Peyer's patch (tissue), 4 donors: ENCODE results near the gene BACH2. TPM values are rescaled to one million over a fixed set of nuclear protein-coding genes. Genes with fewer than 3 reads are reported as not detected.

Experiments used
- DNase-seq, 3 donors: peaks; one replicate each; pipeline ENCODE4 v3.0.0-alpha.2; 2017 to 2019
- H3K27ac ChIP-seq, 4 donors: fragments of 200-600 bp; sonication (generic); one replicate each; pipeline ENCODE4 v1.5.1; 2016 to 2019
- H3K27me3 ChIP-seq, 2 donors: fragments of 200-600 bp; sonication (generic); one replicate each; pipeline ENCODE4 v1.5.1; 2019
- H3K36me3 ChIP-seq, 3 donors: fragments of 200-600 bp; sonication (generic); one replicate each; pipeline ENCODE4 v1.5.1; 2016 to 2019
- H3K4me1 ChIP-seq, 4 donors: fragments of 200-600 bp; sonication (generic); one replicate each; pipeline ENCODE4 v1.5.1; 2016 to 2019
- H3K4me3 ChIP-seq, 4 donors: fragments of 200-600 bp; sonication (generic); 1 replicate in 3 of 4; 2 replicates in 1 of 4; pipeline ENCODE4 v1.5.1; 2016 to 2019; ENCODE audit warnings: mild to moderate bottlenecking in 1 of 4
- H3K9me3 ChIP-seq, 4 donors: fragments of 200-600 bp; sonication (generic); one replicate each; pipeline ENCODE4 v1.5.1; 2016 to 2019; ENCODE audit warnings: mild to moderate bottlenecking in 1 of 4
- CTCF ChIP-seq, 6 experiments: fragments of 450-650 bp in 4 of 6; fragments of 200-600 bp in 2 of 6; sonication (generic) in 1 of 6; IDR thresholded peaks; one replicate each; pipeline ENCODE4 v1.5.1; 2017 to 2019; ENCODE audit warnings: antibody characterized with exemption in 6 of 6, mild to moderate bottlenecking in 3 of 6, moderate library complexity in 1 of 6
- POLR2A ChIP-seq, 2 donors: fragments of 450-650 bp; IDR thresholded peaks; one replicate each; pipeline ENCODE4 v1.5.1; 2017; ENCODE audit warnings: antibody characterized with exemption in 2 of 2, mild to moderate bottlenecking in 2 of 2, moderate library complexity in 2 of 2
- total RNA-seq, 4 donors: library from RNA; depleted of rRNA; stranded (reverse); fragments of >200 nt; gene quantifications; one replicate each; pipeline ENCODE4 v1.1.0, GENCODE V29; 2016

BACH2 gene
- total RNA-seq, 4 donors from 2014 or later: 0.18 to 26.4 (median 8.2) TPM

GRCh38 chr6:89989742-89990141, 306.9 kb downstream of the BACH2 start:
- no peak for TF ChIP-seq POLR2A (IDR thresholded peaks at IDR 0.05)
- TF ChIP-seq CTCF (IDR thresholded peaks at IDR 0.05): no peak
- Histone ChIP-seq H3K36me3 (no peaks in the 10 kb centered on the region), H3K9me3 (no peaks in the 10 kb centered on the region), H3K27me3 (no peaks in the 10 kb centered on the region), H3K27ac (no peak overlapping the region), H3K4me1 (no peaks in the 10 kb centered on the region), H3K4me3 (no peak overlapping the region)
- DNase-seq: no peak

DNA sequence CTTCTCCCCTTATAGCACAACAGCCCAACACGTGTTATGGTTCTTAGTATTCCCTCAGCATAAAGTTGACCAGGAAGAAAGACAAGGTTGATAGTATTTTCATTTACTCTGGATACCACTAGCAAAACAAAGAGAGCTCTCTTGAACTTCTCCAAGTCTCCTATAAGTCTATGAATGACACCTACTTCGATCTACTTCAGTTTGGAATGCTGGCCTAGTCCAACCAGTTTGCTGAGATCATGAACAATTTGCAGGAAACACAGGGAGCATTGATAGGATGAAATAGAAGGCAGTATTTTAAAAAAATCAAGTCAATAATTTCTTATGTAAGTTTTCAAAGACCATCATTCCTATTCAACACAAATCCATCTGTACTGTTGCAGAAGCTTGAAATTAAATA, 308.8 kb downstream of the BACH2 start:
- Histone ChIP-seq H3K4me1 (no peaks in the 10 kb centered on the region), H3K27me3 (no peaks in the 10 kb centered on the region), H3K9me3 (no peaks in the 10 kb centered on the region), H3K36me3 (no peaks in the 10 kb centered on the region), H3K27ac (no peak overlapping the region), H3K4me3 (no peak overlapping the region)
- DNase-seq: no peak
- TF ChIP-seq POLR2A (IDR thresholded peaks at IDR 0.05): no peak
- no peak for TF ChIP-seq CTCF (IDR thresholded peaks at IDR 0.05)

DNA sequence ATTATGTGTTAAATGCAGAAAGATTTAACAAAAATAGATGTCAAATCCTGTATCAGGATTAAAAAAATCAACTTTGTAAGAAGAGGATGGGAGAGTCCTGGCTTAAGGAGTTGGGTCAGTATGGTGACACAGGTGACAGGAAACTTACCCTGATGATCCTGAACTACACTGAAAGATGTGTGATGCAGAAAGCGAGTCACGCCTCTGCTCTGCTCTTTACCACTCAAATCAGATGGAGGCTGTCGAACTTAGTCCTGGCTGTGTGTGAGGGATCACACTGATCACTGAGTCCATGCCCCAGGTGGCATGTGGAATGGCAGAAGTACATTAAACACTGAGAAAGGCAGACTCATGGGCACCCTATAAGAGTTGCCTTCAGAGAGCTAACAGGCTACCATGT, 309.5 kb downstream of the BACH2 start:
- H3K27me3 ChIP-seq: no peaks in the 10 kb centered on the region
- no peak overlapping the region for H3K4me3 ChIP-seq
- H3K27ac ChIP-seq: no peak overlapping the region
- no peaks in the 10 kb centered on the region for H3K36me3 ChIP-seq
- TF ChIP-seq POLR2A (IDR thresholded peaks at IDR 0.05): no peak
- TF ChIP-seq CTCF (IDR thresholded peaks at IDR 0.05): no peak
- H3K9me3 ChIP-seq: no peaks in the 10 kb centered on the region
- H3K4me1 ChIP-seq: no peaks in the 10 kb centered on the region
- DNase-seq: no peak

DNA sequence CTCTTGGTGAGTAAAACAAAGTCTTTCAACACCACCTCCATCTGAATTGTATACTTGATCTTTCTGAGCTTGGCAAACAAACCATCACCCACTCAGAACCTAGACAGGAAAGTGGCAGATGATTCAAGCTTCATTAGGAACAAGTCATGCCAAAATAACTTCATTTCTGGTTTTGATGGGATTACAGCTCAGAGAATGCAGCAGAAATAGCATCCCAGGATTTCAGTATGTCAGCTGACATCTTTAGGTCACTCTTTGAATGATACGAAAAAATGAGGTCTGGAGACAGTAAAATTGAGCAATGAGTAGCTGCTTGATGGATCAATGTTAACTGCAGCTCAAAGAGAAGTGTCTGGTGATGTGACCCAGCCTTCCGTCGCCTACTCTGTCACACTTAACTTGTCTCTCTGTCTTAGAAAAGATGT, 310.0 kb downstream of the BACH2 start:
- Histone ChIP-seq H3K9me3 (no peaks in the 10 kb centered on the region), H3K4me1 (no peaks in the 10 kb centered on the region), H3K27me3 (no peaks in the 10 kb centered on the region), H3K36me3 (no peaks in the 10 kb centered on the region), H3K4me3 (no peak overlapping the region), H3K27ac (no peak overlapping the region)
- no peak for DNase-seq
- TF ChIP-seq POLR2A (IDR thresholded peaks at IDR 0.05): no peak
- TF ChIP-seq CTCF (IDR thresholded peaks at IDR 0.05): no peak

DNA sequence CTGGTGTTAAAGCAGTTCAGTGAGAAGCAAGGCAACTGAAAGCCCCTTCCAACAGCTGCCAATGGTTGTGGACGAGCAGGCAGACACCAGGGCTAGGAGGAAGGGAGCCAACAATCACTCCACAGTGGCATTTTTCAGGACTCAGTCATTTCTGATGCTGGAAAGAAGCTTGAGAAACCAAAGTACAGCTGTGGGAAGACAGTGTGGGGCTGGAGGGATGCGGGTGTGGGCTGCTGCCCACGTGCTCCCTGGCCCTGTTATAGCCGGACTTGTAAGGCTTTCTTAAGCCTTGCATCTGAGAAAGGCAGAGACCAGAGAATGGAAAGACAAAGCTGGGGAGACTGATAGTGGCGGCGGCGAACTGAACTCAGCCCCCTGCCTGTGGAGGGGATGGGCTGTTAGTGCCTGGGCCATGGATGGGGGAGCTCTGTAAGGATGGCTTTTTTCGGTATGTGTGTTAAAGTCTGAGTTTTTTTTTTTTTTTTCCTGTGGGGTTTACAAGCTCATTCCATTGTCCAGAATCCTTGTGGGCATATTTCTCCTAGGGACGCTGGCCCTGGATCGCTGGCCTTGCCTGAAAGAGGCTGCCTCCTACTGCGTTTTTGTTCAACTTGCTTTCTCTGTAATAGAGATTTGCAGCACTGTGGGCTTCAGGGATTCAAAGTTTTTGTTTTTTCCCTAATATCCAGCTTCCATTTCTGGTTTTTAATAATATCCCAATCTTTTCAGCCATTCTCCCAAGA, 310.7 kb downstream of the BACH2 start:
- H3K27me3 ChIP-seq: no peaks in the 10 kb centered on the region
- DNase-seq: no peak
- H3K27ac ChIP-seq: no peak overlapping the region
- no peak overlapping the region for H3K4me3 ChIP-seq
- H3K4me1 ChIP-seq: no peaks in the 10 kb centered on the region
- no peaks in the 10 kb centered on the region for H3K9me3 ChIP-seq
- no peaks in the 10 kb centered on the region for H3K36me3 ChIP-seq
- TF ChIP-seq CTCF (IDR thresholded peaks at IDR 0.05) (no peak), POLR2A (IDR thresholded peaks at IDR 0.05) (no peak)
